HepG2 (cell line): ENCODE results near the gene PRR4. TPM values are rescaled to one million over a fixed set of nuclear protein-coding genes. Genes with fewer than 3 reads are reported as not detected.

Experiments
- ELK4 ChIP-seq: sonication (generic); formaldehyde crosslinking; IDR thresholded peaks from 2 replicates; pipeline ENCODE4 v1.9.0; 2021; ENCODE audit warnings: missing genetic modification reagents, borderline replicate concordance
- FOXP4 ChIP-seq: sonication (generic); formaldehyde crosslinking; IDR thresholded peaks from 2 replicates; pipeline ENCODE4 v1.4.0; 2020; ENCODE audit warnings: missing genetic modification reagents
- HHEX ChIP-seq: IDR thresholded peaks from 2 replicates; pipeline ENCODE4 v1.6.1; 2016; ENCODE audit warnings: control low read depth
- HNRNPL ChIP-seq: fragments of 200-400 bp; formaldehyde crosslinking; IDR thresholded peaks from 2 replicates; pipeline ENCODE4 v1.6.1; 2017; ENCODE audit warnings: mild to moderate bottlenecking, low read depth, low read length
- MLX ChIP-seq: IDR thresholded peaks from 2 replicates; pipeline ENCODE4 v1.6.1; 2016
- NFATC3 ChIP-seq: sonication (generic); formaldehyde crosslinking; IDR thresholded peaks from 2 replicates; pipeline ENCODE4 v1.5.1; 2020; ENCODE audit warnings: mild to moderate bottlenecking, missing genetic modification reagents
- PBX2 ChIP-seq: IDR thresholded peaks from 2 replicates; pipeline ENCODE4 v1.6.1; 2016; ENCODE audit warnings: control low read depth
- SNAPC5 ChIP-seq: sonication (generic); formaldehyde crosslinking; IDR thresholded peaks from 2 replicates; pipeline ENCODE4 v1.8.1; 2023; ENCODE audit warnings: mild to moderate bottlenecking, missing genetic modification reagents, borderline replicate concordance
- TBP ChIP-seq: sonication (generic); formaldehyde crosslinking; IDR thresholded peaks from 2 replicates; pipeline ENCODE4 v1.5.0; 2020; ENCODE audit warnings: missing genetic modification reagents
- TFDP1 ChIP-seq: IDR thresholded peaks from 2 replicates; pipeline ENCODE4 v1.6.1; 2016; ENCODE audit warnings: missing compliant biosample characterization, missing genetic modification reagents, borderline replicate concordance
- ZBTB37 ChIP-seq: sonication (generic); formaldehyde crosslinking; IDR thresholded peaks from 2 replicates; pipeline ENCODE4 v1.4.0; 2020; ENCODE audit warnings: mild to moderate bottlenecking, missing genetic modification reagents
- ZC3H13 ChIP-seq: sonication (generic); formaldehyde crosslinking; IDR thresholded peaks from 2 replicates; pipeline ENCODE4 v1.8.1; 2023; ENCODE audit warnings: mild to moderate bottlenecking, missing genetic modification reagents, moderate library complexity
- ZNF34 ChIP-seq: sonication (generic); formaldehyde crosslinking; IDR thresholded peaks from 2 replicates; pipeline ENCODE4 v1.4.0; 2020; ENCODE audit warnings: mild to moderate bottlenecking, missing genetic modification reagents, borderline replicate concordance
- ZNF574 ChIP-seq: sonication (generic); formaldehyde crosslinking; IDR thresholded peaks from 2 replicates; pipeline ENCODE4 v1.4.0; 2020; ENCODE audit warnings: missing genetic modification reagents
- ZNF644 ChIP-seq: IDR thresholded peaks from 2 replicates; pipeline ENCODE4 v1.6.1; 2016; ENCODE audit warnings: low read depth
- ZNF724P ChIP-seq: sonication (generic); formaldehyde crosslinking; IDR thresholded peaks from 2 replicates; pipeline ENCODE4 v1.8.0; 2022; ENCODE audit warnings: missing genetic modification reagents, borderline replicate concordance
- ZNF772 ChIP-seq: sonication (generic); formaldehyde crosslinking; IDR thresholded peaks from 2 replicates; pipeline ENCODE4 v1.5.0; 2020; ENCODE audit warnings: mild to moderate bottlenecking, missing genetic modification reagents
- ZNF782 ChIP-seq: sonication (generic); formaldehyde crosslinking; IDR thresholded peaks from 2 replicates; pipeline ENCODE4 v1.4.0; 2020; ENCODE audit warnings: missing genetic modification reagents, mild to moderate bottlenecking, borderline replicate concordance
- ZNF878 ChIP-seq: sonication (generic); formaldehyde crosslinking; IDR thresholded peaks from 2 replicates; pipeline ENCODE4 v1.8.1; 2023; ENCODE audit warnings: mild to moderate bottlenecking, missing genetic modification reagents, moderate library complexity
- polyA plus RNA-seq, 8 experiments: library from polyadenylated mRNA; depleted of rRNA in 3 of 8; stranded (reverse) in 7 of 8; unstranded in 1 of 8; fragments of >200 nt; fragmentation: Illumina TruSeq in 4 of 8; extraction: Trizol in 4 of 8; gene quantifications; 2 replicates each; pipeline versions ENCODE4 v1.2.1 to v1.2.3, GENCODE V29; 2011 to 2016; ENCODE audit warnings: low read depth in 4 of 8, missing spikeins in 1 of 8, mixed read lengths in 1 of 8; ENCODE audit not compliant: insufficient read depth in 1 of 8
- total RNA-seq, 5 experiments: library from RNA; depleted of rRNA; stranded (reverse); fragments of >200 nt; fragmentation: Illumina TruSeq; extraction: Trizol; gene quantifications; 2 replicates each; pipeline ENCODE4 v1.2.3, GENCODE V29; 2016; ENCODE audit warnings: low read depth in 1 of 5

Gene PRR4
- total and polyA plus RNA-seq, 2 of the 13 experiments (the other 11 are each of a cell fraction or from before 2014, with no cell fraction given) = 2.3 to 5.4 TPM

- TF ChIP-seq FOXP4 = peak; percentile 97
- no peak for TF ChIP-seq NFATC3 (CRISPR knock-in tag)
- TF ChIP-seq ZNF34 = no peak
- no peak for TF ChIP-seq HNRNPL
- no peak for TF ChIP-seq ZBTB37 (CRISPR knock-in tag)
- TF ChIP-seq ZNF644 (CRISPR knock-in tag) = peak; percentile 100
- TF ChIP-seq HHEX (CRISPR knock-in tag) = peak; percentile 92
- TF ChIP-seq TFDP1 (CRISPR knock-in tag) = peak; percentile 25; the same call in 1 of the 2 replicates
- TF ChIP-seq ZNF724P = no peak
- TF ChIP-seq SNAPC5 (CRISPR knock-in tag) = no peak
- peak; percentile 100 for TF ChIP-seq MLX (CRISPR knock-in tag)
- peak; percentile 85 for TF ChIP-seq ZNF574
- no peak for TF ChIP-seq ZC3H13
- TF ChIP-seq ZNF772 (CRISPR knock-in tag) = peak; percentile 96
- no peak for TF ChIP-seq ELK4
- TF ChIP-seq TBP (CRISPR knock-in tag) = no peak
- TF ChIP-seq ZNF878 (CRISPR knock-in tag) = 0 out of 2 replicates have a peak, but pooled peaks have one; percentile 44
- no peak for TF ChIP-seq PBX2 (CRISPR knock-in tag)
- no peak for TF ChIP-seq ZNF782 (CRISPR knock-in tag)
Observed at GRCh38 chr12:10891937-10892336, 42.7 kb upstream of the PRR4 start (continued).
